Measurements from ENCODE around the gene CACNA1B. TPM values are rescaled to one million over a fixed set of nuclear protein-coding genes. Genes with fewer than 3 reads are reported as not detected.

CACNA1B gene
- total and polyA plus RNA-seq, 2 of the 4 experiments (the other 2 are of a cell fraction): 0.02 TPM; not detected in 1

GRCh38 chr9:138045541-138046490 is 168.2 kb downstream of the CACNA1B start:
- no peak overlapping the region for H3K4me2 ChIP-seq (ENCODE audit: low read depth, low read length)
- no peaks in the 10 kb centered on the region for H3K4me1 ChIP-seq (ENCODE audit: control insufficient read depth, insufficient read depth, low read length)
- H2BK5ac ChIP-seq (ENCODE audit: low read depth, low read length, poor library complexity, severe bottlenecking): no peak overlapping the region
- H2AK5ac ChIP-seq (ENCODE audit: low read depth, low read length): no peak overlapping the region
- H3K4ac ChIP-seq (ENCODE audit: low read depth, low read length): no peak overlapping the region
- no peak overlapping the region for H2AFZ ChIP-seq (replicated peaks; ENCODE audit: low read length, poor library complexity)
- ATAC-seq (ENCODE audit: low read depth) (no peak), DNase-seq (no peak)
- ChIA-PET POLR2A (ENCODE audit: unreplicated experiment) (no interaction called here), CTCF (no interaction called here)
- no peaks in the 10 kb centered on the region for H4K20me1 ChIP-seq (ENCODE audit: insufficient read depth, low read length)
- intact Hi-C loops (cut with micrococcal nuclease) (no loop called here), in situ Hi-C loops (cut with MboI; ENCODE audit: low sequenced_read_pairs) (no loop called here), dilution Hi-C loops (cut with HindIII; ENCODE audit: low sequenced_read_pairs, unreplicated experiment) (no loop called here)
- H3K27ac ChIP-seq (ENCODE audit: insufficient read depth, low read length): no peak overlapping the region
- H3K23ac ChIP-seq (ENCODE audit: low read depth, low read length): no peak overlapping the region
- H3K27me3 ChIP-seq (ENCODE audit: control insufficient read depth, insufficient read depth, low read length): no peaks in the 10 kb centered on the region
- H3K9ac ChIP-seq (ENCODE audit: low read depth, low read length): no peak overlapping the region
- no peaks in the 10 kb centered on the region for H3K79me1 ChIP-seq (ENCODE audit: low read depth in 1 of 2, low read length in 2 of 2)
- H3K9me1 ChIP-seq (ENCODE audit: insufficient read depth, low read length): no peaks in the 10 kb centered on the region
- H3K18ac ChIP-seq (ENCODE audit: low read depth, low read length): no peak overlapping the region
- no peak overlapping the region for H4K5ac ChIP-seq (ENCODE audit: low read depth, low read length)
- H3K36me3 ChIP-seq (ENCODE audit: control insufficient read depth, insufficient read depth, low read length): no peaks in the 10 kb centered on the region
- peaks cover 70% of the 10 kb centered on the region for H3K9me3 ChIP-seq (ENCODE audit: control insufficient read depth, insufficient read depth, low read length)
- H3K4me3 ChIP-seq (ENCODE audit: insufficient read depth, low read depth, low read length): no peak overlapping the region
- no peak overlapping the region for H4K8ac ChIP-seq (ENCODE audit: low read depth in 2 of 2, low read length in 2 of 2)
- H2BK120ac ChIP-seq (ENCODE audit: low read depth, low read length): no peak overlapping the region
- H2BK15ac ChIP-seq (ENCODE audit: low read depth, low read length): no peak overlapping the region
- H3K56ac ChIP-seq (ENCODE audit: extremely low read depth, insufficient read depth, low read length): no peak overlapping the region
- BruUV-seq (replicated peaks): no TSS peak
- no peak overlapping the region for H2BK20ac ChIP-seq (ENCODE audit: low read depth, low read length)
- H4K91ac ChIP-seq (ENCODE audit: insufficient read depth, low read depth, low read length): no peak overlapping the region
- H3K14ac ChIP-seq (replicated peaks; ENCODE audit: low read depth, low read length): no peak overlapping the region
- WGBS, 2 experiments (ENCODE audit: extremely low coverage in 2 of 2, insufficient read length in 1 of 2): 53% methylated on average over 17 of the region's 28 CpGs; no CpG with 5 or more reads in 1 of the 2 experiments
- no peak overlapping the region for H2AK9ac ChIP-seq (replicated peaks; ENCODE audit: low read depth, low read length, poor library complexity)
- TF ChIP-seq SMC3 (IDR thresholded peaks at IDR 0.05; ENCODE audit: low read depth, low read length) (no peak), MAFK (IDR thresholded peaks at IDR 0.05; ENCODE audit: low read depth, low read length) (no peak), FOS (IDR thresholded peaks at IDR 0.05; ENCODE audit: low read depth, low read length) (no peak), MAZ (IDR thresholded peaks at IDR 0.05; ENCODE audit: borderline replicate concordance, low read depth, low read length) (no peak), NFE2L2 (IDR thresholded peaks at IDR 0.05; ENCODE audit: low read depth, low read length) (no peak), CTCF (conservative IDR thresholded peaks at IDR 0.05; ENCODE audit: low read depth, low read length) (no peak), RFX5 (IDR thresholded peaks at IDR 0.05; ENCODE audit: low read depth, low read length) (no peak), RCOR1 (IDR thresholded peaks at IDR 0.05; ENCODE audit: insufficient replicate concordance, low read length) (no peak), POLR2A (IDR thresholded peaks at IDR 0.05; ENCODE audit: low read depth, low read length) (no peak), CHD1 (IDR thresholded peaks at IDR 0.05; ENCODE audit: low read depth, low read length) (no peak), RAD21 (IDR thresholded peaks at IDR 0.05; ENCODE audit: low read length) (no peak), CEBPB (IDR thresholded peaks at IDR 0.05; ENCODE audit: low read depth, low read length) (no peak), ELK1 (IDR thresholded peaks at IDR 0.05; ENCODE audit: borderline replicate concordance, low read depth, low read length) (no peak), BHLHE40 (IDR thresholded peaks at IDR 0.05; ENCODE audit: low read depth, low read length) (no peak)
- TF ChIP-seq, protein P1, sequence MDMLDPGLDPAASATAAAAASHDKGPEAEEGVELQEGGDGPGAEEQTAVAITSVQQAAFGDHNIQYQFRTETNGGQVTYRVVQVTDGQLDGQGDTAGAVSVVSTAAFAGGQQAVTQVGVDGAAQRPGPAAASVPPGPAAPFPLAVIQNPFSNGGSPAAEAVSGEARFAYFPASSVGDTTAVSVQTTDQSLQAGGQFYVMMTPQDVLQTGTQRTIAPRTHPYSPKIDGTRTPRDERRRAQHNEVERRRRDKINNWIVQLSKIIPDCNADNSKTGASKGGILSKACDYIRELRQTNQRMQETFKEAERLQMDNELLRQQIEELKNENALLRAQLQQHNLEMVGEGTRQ (IDR thresholded peaks at IDR 0.05; ENCODE audit: low read depth, low read length): no peak

Data from IMR-90 (cell line).